Suprapubic skin (tissue), 3 donors: ENCODE measurements around the gene RBMS3.

ENCODE experiments used
- CTCF ChIP-seq, 2 donors: fragments of 200-600 bp in 1 of 2; fragments of 450-650 bp in 1 of 2; sonication (generic) in 1 of 2; IDR thresholded peaks; one replicate each; pipeline ENCODE4 v1.5.1; 2016 to 2019; ENCODE audit warnings: antibody characterized with exemption in 2 of 2, mild to moderate bottlenecking in 1 of 2, moderate library complexity in 1 of 2
- POLR2A ChIP-seq, 2 donors: fragments of 450-650 bp; IDR thresholded peaks; one replicate each; pipeline ENCODE4 v1.6.1; 2017; ENCODE audit warnings: antibody characterized with exemption in 2 of 2, mild to moderate bottlenecking in 2 of 2, moderate library complexity in 2 of 2

- no peak for TF ChIP-seq CTCF (IDR thresholded peaks at IDR 0.05)
- no peak for TF ChIP-seq POLR2A (IDR thresholded peaks at IDR 0.05)
Measured at GRCh38 chr3:30007668-30008067, 726.8 kb downstream of the RBMS3 start.
